H9 (cell line): ENCODE measurements around the gene ARL4C. TPM values are rescaled to one million over a fixed set of nuclear protein-coding genes. Genes with fewer than 3 reads are reported as not detected.

ENCODE experiments used
- DNase-seq: peaks from one replicate; pipeline ENCODE4 v3.0.0-alpha.2; 2017
- H2AFZ ChIP-seq: one replicate; pipeline ENCODE4 v1.6.1; 2013; ENCODE audit warnings: mild to moderate bottlenecking, low read length, control low read depth, moderate library complexity
- H2AK5ac ChIP-seq: 2 replicates; pipeline ENCODE4 v1.6.1; 2013; ENCODE audit warnings: low read length, control low read depth, mixed read lengths; ENCODE audit not compliant: insufficient read length
- H2BK120ac ChIP-seq: one replicate; pipeline ENCODE4 v1.6.1; 2013; ENCODE audit warnings: low read depth, mild to moderate bottlenecking, low read length, control low read depth, inconsistent platforms; ENCODE audit not compliant: poor library complexity, severe bottlenecking
- H2BK12ac ChIP-seq: 2 replicates; pipeline ENCODE4 v1.6.1; 2013; ENCODE audit warnings: low read length, control low read depth, mixed read lengths, low read depth; ENCODE audit not compliant: insufficient read length
- H2BK15ac ChIP-seq: 2 replicates; pipeline ENCODE4 v1.6.1; 2013; ENCODE audit warnings: low read depth, low read length, control low read depth
- H2BK20ac ChIP-seq: one replicate; pipeline ENCODE4 v1.6.1; 2013; ENCODE audit warnings: low read depth, mild to moderate bottlenecking, low read length, control low read depth, inconsistent platforms; ENCODE audit not compliant: poor library complexity, severe bottlenecking
- H2BK5ac ChIP-seq: 2 replicates; pipeline ENCODE4 v1.6.1; 2013; ENCODE audit warnings: low read length, control low read depth, mixed read lengths; ENCODE audit not compliant: insufficient read length
- H3K14ac ChIP-seq: 2 replicates; pipeline ENCODE4 v1.6.1; 2013; ENCODE audit warnings: low read length, control low read depth; ENCODE audit not compliant: insufficient read depth
- H3K18ac ChIP-seq: 2 replicates; pipeline ENCODE4 v1.6.1; 2013; ENCODE audit warnings: low read depth, mild to moderate bottlenecking, mixed read lengths, low read length, control low read depth; ENCODE audit not compliant: insufficient read length
- H3K23ac ChIP-seq: 2 replicates; pipeline ENCODE4 v1.6.1; 2013; ENCODE audit warnings: low read length, control low read depth, mixed read lengths, low read depth; ENCODE audit not compliant: insufficient read length
- H3K23me2 ChIP-seq: 2 replicates; pipeline ENCODE4 v1.6.1; 2013; ENCODE audit warnings: low read depth, mild to moderate bottlenecking, mixed read lengths, low read length, control low read depth; ENCODE audit not compliant: insufficient read length, poor library complexity, severe bottlenecking
- H3K27ac ChIP-seq: 2 replicates; pipeline ENCODE4 v1.5.1; 2013; ENCODE audit warnings: low read length, control low read depth, mixed read lengths, low read depth; ENCODE audit not compliant: insufficient read length
- H3K27me3 ChIP-seq: 2 replicates; pipeline ENCODE4 v1.6.1; 2013; ENCODE audit warnings: low read length, control low read depth, inconsistent platforms; ENCODE audit not compliant: insufficient read depth
- H3K4ac ChIP-seq: 2 replicates; pipeline ENCODE4 v1.6.1; 2013; ENCODE audit warnings: low read depth, mild to moderate bottlenecking, control low read depth, inconsistent platforms, low read length, moderate library complexity
- H3K4me1 ChIP-seq: 2 replicates; pipeline ENCODE4 v1.6.1; 2013; ENCODE audit warnings: low read length, control low read depth, inconsistent platforms; ENCODE audit not compliant: insufficient read depth
- H3K4me2 ChIP-seq: 2 replicates; pipeline ENCODE4 v1.6.1; 2013; ENCODE audit warnings: low read length, control low read depth, mixed read lengths; ENCODE audit not compliant: insufficient read length, insufficient read depth
- H3K56ac ChIP-seq: 2 replicates; pipeline ENCODE4 v1.6.1; 2013; ENCODE audit warnings: low read depth, mild to moderate bottlenecking, mixed read lengths, low read length, control low read depth; ENCODE audit not compliant: insufficient read length
- H3K79me1 ChIP-seq: 2 replicates; pipeline ENCODE4 v1.6.1; 2013; ENCODE audit warnings: low read depth, mild to moderate bottlenecking, moderate library complexity, low read length, control low read depth, inconsistent platforms; ENCODE audit not compliant: insufficient read depth, poor library complexity, severe bottlenecking
- H3K79me2 ChIP-seq: 2 replicates; pipeline ENCODE4 v1.6.1; 2013; ENCODE audit warnings: low read length, control low read depth, inconsistent platforms; ENCODE audit not compliant: insufficient read depth
- H3K9ac ChIP-seq: 2 replicates; pipeline ENCODE4 v1.6.1; 2013; ENCODE audit warnings: low read length, control low read depth, mixed read lengths; ENCODE audit not compliant: insufficient read length; ENCODE audit errors: extremely low read depth
- H3K9me3 ChIP-seq: one replicate; pipeline ENCODE4 v1.6.1; 2013; ENCODE audit warnings: low read depth, low read length, inconsistent platforms; ENCODE audit not compliant: control insufficient read depth
- H3T11ph ChIP-seq: one replicate; pipeline ENCODE4 v1.6.1; 2013; ENCODE audit warnings: mild to moderate bottlenecking, low read length, control low read depth, inconsistent platforms
- H4K20me1 ChIP-seq: one replicate; pipeline ENCODE4 v1.6.1; 2013; ENCODE audit not compliant: control insufficient read depth, insufficient read length, insufficient read depth
- H4K5ac ChIP-seq: 2 replicates; pipeline ENCODE4 v1.6.1; 2013; ENCODE audit warnings: low read depth, mild to moderate bottlenecking, mixed read lengths, low read length, control low read depth; ENCODE audit not compliant: insufficient read length
- H4K8ac ChIP-seq: replicated peaks from 2 replicates; pipeline ENCODE4 v1.6.1; 2013; ENCODE audit warnings: low read length, control low read depth, mixed read lengths, low read depth; ENCODE audit not compliant: insufficient read length
- H4K91ac ChIP-seq: 2 replicates; pipeline ENCODE4 v1.6.1; 2013; ENCODE audit warnings: low read depth, mild to moderate bottlenecking, moderate library complexity, mixed read lengths, low read length, control low read depth; ENCODE audit not compliant: insufficient read length
- H3K27ac Mint-ChIP-seq, 3 experiments: 2 replicates in 2 of 3; 3 replicates in 1 of 3; pipeline ENCODE4 v1.8.0; 2020 to 2021; ENCODE audit warnings: mixed read lengths in 3 of 3, mild to moderate bottlenecking in 1 of 3, moderate library complexity in 1 of 3
- H3K27me3 Mint-ChIP-seq: 2 replicates; pipeline ENCODE4 v1.8.0; 2021; ENCODE audit warnings: low read depth, mild to moderate bottlenecking, moderate library complexity, mixed read lengths
- H3K36me3 Mint-ChIP-seq, 3 experiments: 2 replicates in 2 of 3; 3 replicates in 1 of 3; pipeline ENCODE4 v1.8.0; 2020 to 2021; ENCODE audit warnings: low read depth in 3 of 3, mixed read lengths in 3 of 3; ENCODE audit not compliant: insufficient read depth in 1 of 3
- H3K4me1 Mint-ChIP-seq, 2 experiments: 2 replicates each; pipeline ENCODE4 v1.8.0; 2020; ENCODE audit warnings: mixed read lengths in 2 of 2
- H3K4me3 Mint-ChIP-seq, 2 experiments: 2 replicates in 1 of 2; 3 replicates in 1 of 2; pipeline ENCODE4 v1.8.0; 2020 to 2021; ENCODE audit warnings: mild to moderate bottlenecking in 2 of 2, mixed read lengths in 2 of 2, moderate library complexity in 1 of 2
- H3K9me3 Mint-ChIP-seq, 2 experiments: 2 replicates in 1 of 2; 3 replicates in 1 of 2; pipeline ENCODE4 v1.8.0; 2020; ENCODE audit warnings: mild to moderate bottlenecking in 2 of 2, mixed read lengths in 2 of 2, moderate library complexity in 1 of 2
- WGBS: extraction: QIAGEN DNeasy Blood & Tissue Kit; methylation state at CpG from one replicate; pipeline ENCODE4 v1.1.7; 2013; ENCODE audit warnings: missing lambda C conversion rate, low lambda C conversion rate, mixed read lengths; ENCODE audit not compliant: insufficient read length; ENCODE audit errors: extremely low coverage; 5-methylcytosine and 5-hydroxymethylcytosine counted together
- total RNA-seq: library from RNA; stranded (reverse); gene quantifications from 2 replicates; pipeline ENCODE4 v1.2.1, GENCODE V29; 2021
- TF ChIP-seq, protein P1 (sequence below): fragments of 200-600 bp; sonication (generic); conservative IDR thresholded peaks from 3 replicates; pipeline ENCODE4 v1.8.0; 2021; ENCODE audit warnings: antibody characterized with exemption, mild to moderate bottlenecking

Gene ARL4C
- total RNA-seq, 1 experiment from 2014 or later: 12.0 TPM

GRCh38 chr2:234447963-234448362 is 48.9 kb downstream of the ARL4C start:
- peak overlapping the region in 1 of 3 experiments; percentile 98; a peak in 3 of 7 replicates for H3K27ac Mint-ChIP-seq

More at GRCh38 chr2:234447963-234448362, 48.9 kb downstream of the ARL4C start:
- Histone ChIP-seq H2BK20ac (no peak overlapping the region), H3K9me3 (no peaks in the 10 kb centered on the region), H3K4me2 (no peak overlapping the region), H3T11ph (no peak overlapping the region), H3K4ac (no peak overlapping the region), H2AK5ac (no peak overlapping the region), H4K5ac (no peak overlapping the region), H3K27me3 (no peaks in the 10 kb centered on the region; the same call in 1 of the 2 replicates), H3K23ac (no peak overlapping the region), H2BK5ac (no peak overlapping the region), H3K56ac (no peak overlapping the region), H2BK12ac (no peak overlapping the region), H3K27ac (no peak overlapping the region), H4K91ac (no peak overlapping the region), H2BK15ac (no peak overlapping the region), H3K79me2 (no peaks in the 10 kb centered on the region), H3K14ac (no peak overlapping the region), H4K20me1 (no peaks in the 10 kb centered on the region), H3K18ac (no peak overlapping the region), H3K79me1 (no peaks in the 10 kb centered on the region), H3K23me2 (no peaks in the 10 kb centered on the region), H4K8ac (no peak overlapping the region), H2AFZ (no peak overlapping the region), H3K4me1 (peaks cover 6% of the 10 kb centered on the region; the same call in 1 of the 2 replicates), H3K9ac (no peak overlapping the region), H2BK120ac (no peak overlapping the region)
- H3K9me3 Mint-ChIP-seq: peaks cover 0 to 1% of the 10 kb centered on the region in 2 experiments; a peak in 1 of 5 replicates
- no peak overlapping the region for H3K4me3 Mint-ChIP-seq
- DNase-seq: no peak
- TF ChIP-seq, protein P1, sequence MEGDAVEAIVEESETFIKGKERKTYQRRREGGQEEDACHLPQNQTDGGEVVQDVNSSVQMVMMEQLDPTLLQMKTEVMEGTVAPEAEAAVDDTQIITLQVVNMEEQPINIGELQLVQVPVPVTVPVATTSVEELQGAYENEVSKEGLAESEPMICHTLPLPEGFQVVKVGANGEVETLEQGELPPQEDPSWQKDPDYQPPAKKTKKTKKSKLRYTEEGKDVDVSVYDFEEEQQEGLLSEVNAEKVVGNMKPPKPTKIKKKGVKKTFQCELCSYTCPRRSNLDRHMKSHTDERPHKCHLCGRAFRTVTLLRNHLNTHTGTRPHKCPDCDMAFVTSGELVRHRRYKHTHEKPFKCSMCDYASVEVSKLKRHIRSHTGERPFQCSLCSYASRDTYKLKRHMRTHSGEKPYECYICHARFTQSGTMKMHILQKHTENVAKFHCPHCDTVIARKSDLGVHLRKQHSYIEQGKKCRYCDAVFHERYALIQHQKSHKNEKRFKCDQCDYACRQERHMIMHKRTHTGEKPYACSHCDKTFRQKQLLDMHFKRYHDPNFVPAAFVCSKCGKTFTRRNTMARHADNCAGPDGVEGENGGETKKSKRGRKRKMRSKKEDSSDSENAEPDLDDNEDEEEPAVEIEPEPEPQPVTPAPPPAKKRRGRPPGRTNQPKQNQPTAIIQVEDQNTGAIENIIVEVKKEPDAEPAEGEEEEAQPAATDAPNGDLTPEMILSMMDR: no peak
- H3K36me3 Mint-ChIP-seq: peaks cover 0 to 3% (median 2%) of the 10 kb centered on the region in 3 experiments; a peak in 3 of 7 replicates
- H3K4me1 Mint-ChIP-seq: peaks cover 51 to 60% of the 10 kb centered on the region in 2 experiments
- peaks cover 37% of the 10 kb centered on the region for H3K27me3 Mint-ChIP-seq
- WGBS: no CpG with 5 or more reads among the region's 5 CpGs
